Renal cortex interstitium (tissue), 11 donors: ENCODE results near the gene GPHN. TPM values are rescaled to one million over a fixed set of nuclear protein-coding genes. Genes with fewer than 3 reads are reported as not detected.
"Not testable (repeated sequence)": the region's sequence is repeated elsewhere in the genome, so short reads cannot be mapped to it uniquely, and the experiment has no call there.

Source experiments
- DNase-seq, 11 donors: peaks; one replicate each; pipeline ENCODE4 v3.0.0-alpha.2; 2013; ENCODE audit warnings: low read depth in 9 of 11, low spot score in 4 of 11; ENCODE audit errors: extremely low read depth in 1 of 11
- polyA plus RNA-seq, 3 donors: library from polyadenylated mRNA; unstranded; fragments of 120-200 nt; gene quantifications; one replicate each; pipeline ENCODE4 v1.2.1, GENCODE V29; 2013; ENCODE audit not compliant: insufficient read length in 3 of 3

GPHN gene
- polyA plus RNA-seq, 3 donors, result 66.0 to 77.8 (median 70.6) TPM

DNA sequence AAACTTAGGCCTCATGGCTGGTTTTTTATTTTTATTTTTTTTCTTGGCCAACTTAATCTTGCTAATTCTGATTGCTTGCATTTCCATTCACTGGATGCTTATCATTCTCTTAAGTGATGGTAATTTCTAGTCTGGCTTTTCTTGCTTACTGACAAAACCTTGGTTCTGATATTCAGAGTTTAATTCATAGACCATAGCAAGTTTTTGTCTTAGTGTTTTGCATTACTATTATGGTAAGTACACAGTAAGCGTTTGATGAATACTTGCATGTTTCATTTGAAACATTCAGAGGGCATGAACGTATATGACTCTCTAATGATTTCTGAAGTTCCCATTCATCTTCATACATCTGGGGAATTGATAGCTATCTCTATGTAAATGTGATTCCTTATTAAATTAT lies 55.8 kb downstream of the GPHN start:
- no peak for DNase-seq

DNA sequence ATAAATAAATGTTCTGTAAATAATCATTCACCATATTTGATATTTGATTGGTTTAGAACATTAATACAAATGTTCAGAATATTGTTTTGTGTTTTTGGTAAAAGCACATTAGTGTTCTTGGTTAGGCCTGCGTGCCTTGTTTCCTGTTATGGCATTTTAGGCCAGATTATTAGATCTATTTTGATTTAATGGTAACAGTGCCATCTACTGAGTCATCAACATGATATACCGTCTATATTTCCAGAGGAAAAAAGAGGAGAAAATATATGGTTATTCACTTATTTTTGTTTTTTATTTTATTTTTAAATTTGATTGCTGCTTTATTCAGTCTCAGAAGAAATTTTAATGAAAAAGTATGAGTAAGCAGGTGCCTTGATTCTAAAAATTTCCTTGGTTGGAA lies 60.3 kb downstream of the GPHN start:
- DNase-seq, result no peak

DNA sequence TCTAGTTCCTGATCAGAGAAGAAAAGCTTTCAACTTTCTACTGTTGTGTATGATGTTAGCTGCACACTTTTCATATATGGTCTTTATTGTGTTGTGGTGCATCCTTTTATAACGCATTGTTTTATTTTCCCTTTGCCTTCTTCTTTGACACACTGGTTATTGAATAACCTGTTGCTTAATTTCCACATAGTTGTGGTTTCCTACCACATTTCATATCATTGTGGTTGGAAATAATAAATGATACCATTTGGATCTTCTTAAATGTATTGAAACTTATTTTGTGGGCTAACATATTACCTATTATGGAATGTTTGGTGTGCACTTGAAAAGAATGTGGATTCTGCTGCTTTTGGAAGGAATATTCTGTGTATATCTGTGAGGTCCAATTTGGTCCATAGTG lies 64.9 kb downstream of the GPHN start:
- no peak for DNase-seq

DNA sequence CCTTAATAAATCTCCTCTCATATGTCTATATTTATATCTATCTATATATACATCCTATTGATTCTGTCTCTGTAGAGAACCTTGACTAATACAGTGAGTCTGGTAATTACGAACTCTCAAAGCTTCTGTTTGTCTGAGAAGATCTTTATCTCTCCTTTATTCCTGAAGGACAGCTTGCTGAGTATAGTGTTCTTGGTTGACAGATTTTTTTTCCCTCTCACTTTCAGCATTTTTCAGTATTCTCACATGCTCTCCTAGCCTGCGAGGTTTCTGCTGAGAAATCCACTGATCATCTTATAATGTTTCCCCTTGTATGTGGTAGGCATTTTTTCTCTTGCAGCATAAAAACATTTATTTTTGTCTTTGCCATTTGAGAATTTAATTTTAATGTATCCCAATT lies 67.1 kb downstream of the GPHN start:
- no peak for DNase-seq

DNA sequence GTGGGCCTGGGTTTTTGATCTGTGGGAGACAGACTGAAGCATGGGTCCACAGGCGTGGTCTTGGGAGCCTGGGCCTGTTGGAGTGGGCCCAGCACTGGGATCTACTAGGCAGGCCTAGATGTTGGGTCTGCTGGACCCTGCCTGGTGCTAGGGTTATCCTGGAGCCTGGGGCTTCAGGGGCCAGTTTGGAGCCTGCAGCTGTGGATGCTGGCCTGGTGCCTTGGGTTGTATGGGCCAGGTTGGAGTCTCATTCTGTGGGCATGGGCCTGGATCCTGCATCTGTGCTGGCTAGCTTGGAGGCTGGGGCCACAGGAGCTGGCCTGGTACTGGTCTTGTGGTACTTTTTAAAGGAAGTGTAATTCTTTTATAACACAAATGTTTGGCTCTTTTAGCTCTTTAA lies 68.0 kb downstream of the GPHN start:
- DNase-seq, result no peak

DNA sequence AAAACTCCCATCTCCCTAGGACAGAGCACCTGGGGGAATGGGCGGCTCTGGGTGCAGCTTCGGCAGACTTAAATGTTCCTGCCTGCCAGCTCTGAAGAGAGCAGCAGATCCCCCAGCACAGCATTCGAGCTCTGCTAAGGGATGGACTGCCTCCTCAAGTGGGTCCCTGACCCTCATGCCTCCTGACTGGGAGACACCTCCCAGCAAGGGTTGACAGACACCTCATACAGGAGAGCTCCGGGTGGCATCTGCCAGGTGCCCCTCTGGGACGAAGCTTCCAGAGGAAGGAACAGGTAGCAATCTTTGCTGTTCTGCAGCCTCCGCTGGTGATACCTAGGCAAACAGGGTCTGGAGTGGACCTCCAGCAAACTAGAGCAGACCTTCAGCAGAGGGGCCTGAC lies 79.8 kb downstream of the GPHN start:
- DNase-seq, result not testable (repeated sequence)

DNA sequence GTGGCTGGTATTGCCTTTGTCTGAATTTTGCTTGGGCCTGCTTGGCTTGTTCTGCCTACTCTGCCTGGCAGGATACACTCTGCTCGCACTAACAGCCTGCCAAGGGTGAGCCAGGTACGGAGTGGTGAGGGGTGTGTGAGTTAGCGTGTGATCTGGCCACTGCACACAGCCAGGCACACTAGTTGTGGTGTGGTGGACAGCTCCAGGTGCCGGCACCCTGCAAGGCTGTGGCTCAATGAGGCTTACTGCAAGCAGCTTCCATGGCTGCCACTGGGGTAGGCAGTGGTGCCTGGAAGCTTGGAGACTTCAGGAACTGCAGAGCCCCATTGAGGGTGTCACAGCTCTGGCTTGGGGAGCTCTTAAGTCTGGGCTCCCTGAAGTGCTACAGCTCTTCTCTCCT lies 87.4 kb downstream of the GPHN start:
- DNase-seq, result no peak

DNA sequence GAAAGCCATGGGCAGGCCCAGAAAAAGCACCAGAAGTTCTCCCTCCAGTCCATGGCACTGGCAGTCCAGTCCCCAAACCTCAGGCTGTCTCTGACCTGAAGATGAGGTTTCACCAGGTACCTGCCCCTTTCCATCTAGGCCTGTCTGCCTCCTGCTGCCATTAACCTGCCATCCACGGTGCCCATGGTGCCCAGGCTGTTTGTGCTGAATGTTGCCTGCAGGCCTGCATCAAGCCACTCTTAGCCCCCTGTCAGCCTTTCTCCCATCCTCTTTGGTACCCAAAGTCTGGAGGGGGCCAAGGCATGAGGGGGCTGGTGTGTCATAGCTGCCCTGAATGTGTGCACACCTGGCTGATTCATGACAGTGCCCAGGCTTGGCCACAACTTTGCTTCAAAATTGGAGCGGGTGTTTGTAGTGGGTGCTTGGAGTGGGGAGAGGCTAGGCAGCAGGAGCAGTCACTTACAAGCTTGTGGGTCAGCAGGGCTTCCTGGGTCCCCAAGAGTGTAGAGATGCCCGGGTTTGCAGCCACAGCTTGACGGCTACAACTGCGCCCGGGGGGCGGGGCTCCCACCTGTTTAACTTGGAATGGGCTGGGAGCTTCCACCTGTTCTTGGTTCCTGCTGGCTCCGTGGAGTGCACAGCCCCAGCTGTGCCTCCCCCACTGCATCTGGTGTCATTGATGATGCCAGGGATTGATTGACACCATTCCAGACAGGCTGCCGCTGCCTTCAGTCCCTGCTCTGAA lies 88.5 kb downstream of the GPHN start:
- no peak for DNase-seq

DNA sequence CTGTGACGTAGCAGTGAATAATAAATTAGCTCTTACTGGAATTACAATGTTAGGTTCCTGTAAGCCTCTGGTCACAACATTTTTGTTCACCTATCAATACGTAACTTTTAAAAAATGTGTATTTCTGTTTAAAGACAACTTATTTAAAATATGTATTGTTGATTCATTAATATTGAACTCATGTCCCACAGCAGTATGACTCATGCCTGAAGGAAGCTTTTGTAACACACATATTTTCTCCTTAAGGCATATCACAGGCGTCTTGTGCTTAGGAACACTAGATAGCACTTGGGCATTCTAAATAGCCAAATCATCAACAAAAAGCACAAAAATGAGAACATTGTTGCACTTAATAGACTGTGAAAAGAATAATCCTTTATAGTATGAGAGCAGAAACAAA lies 92.5 kb downstream of the GPHN start:
- DNase-seq, result no peak

DNA sequence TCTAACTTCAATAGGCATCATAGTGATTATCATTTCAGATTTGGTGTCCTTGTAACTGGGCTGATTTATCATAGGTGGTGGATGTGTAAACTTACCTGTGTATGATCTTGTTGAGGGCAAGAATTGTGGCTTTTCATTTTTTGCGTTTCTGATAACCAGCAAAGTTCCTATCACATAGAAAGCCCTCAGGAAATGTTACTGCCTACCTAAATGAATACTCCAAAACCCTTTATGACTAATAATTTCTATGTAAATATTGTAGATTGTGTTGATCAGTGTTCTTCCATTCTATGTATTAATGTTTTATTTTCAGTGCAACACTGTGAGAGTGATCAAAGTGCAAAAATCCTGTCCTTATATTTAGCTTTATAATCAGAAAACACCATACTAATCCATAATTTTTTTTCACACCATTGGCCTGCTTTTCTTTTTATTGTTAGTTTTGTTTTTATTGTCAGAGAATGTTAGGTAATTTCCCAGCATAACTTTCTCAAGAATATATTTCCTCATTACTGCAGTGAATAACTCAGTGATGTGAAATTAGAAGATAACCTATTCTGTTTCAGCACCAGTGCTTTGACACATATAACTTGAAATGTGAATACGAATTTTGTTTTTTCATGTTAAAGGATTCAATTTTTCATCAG lies 94.1 kb downstream of the GPHN start:
- no peak for DNase-seq

DNA sequence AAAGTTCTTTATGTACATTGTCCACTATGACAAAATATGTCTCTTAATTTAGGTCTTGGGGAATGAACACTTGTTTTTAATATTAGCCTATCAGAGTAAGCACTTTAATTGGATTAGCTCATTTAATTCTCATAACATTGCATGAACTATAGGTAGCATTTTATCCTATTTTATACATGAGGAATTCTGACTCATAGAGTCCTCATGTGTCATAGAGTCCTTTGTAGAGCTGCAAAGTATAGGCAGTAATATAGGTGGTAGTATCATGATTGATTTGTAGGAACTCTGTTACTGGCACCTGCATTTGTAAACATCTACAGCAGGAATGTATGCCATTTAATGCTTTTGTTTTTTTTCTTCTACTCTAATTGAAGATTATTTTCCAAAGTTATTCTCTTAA lies 96.0 kb downstream of the GPHN start:
- no peak for DNase-seq

DNA sequence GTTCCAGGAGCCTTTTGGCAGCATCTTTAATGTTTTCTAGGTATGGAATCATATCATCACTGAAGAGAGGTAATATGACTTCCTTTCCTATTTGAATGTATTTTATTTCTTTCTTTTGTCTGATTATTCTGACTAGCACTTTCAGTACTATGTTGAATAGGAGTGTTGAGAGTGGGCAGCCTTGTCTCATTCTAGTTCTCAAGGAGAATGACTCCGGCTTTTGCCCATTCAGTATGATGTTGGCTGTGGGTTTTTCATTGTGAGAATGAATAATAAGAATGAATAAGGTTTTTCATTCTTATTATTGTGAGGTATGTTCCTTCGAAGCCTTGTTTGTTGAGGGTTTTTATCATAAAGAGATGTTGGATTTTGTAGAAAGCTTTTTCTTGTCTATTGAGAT lies 98.9 kb downstream of the GPHN start:
- DNase-seq, result no peak

DNA sequence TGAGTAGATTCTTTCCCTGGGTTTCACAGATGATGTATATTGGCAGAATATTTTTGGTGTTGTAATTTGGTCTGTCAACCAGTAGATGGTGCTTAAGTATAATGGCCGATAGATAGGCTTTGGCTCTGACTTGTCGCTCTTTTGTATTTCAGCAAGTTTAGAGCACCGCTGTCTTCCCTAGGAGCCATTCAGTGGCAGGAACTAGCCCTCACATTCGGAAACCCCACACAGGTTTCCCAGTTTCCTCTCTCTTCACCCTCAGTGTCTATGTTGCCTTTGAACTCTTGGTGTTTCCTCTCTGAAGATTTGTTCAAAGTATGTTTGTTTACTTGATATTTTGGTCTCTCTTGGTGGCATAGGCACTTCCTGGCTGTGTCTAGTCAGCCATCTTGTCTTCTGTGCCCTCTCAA lies 102.2 kb downstream of the GPHN start:
- no peak for DNase-seq

DNA sequence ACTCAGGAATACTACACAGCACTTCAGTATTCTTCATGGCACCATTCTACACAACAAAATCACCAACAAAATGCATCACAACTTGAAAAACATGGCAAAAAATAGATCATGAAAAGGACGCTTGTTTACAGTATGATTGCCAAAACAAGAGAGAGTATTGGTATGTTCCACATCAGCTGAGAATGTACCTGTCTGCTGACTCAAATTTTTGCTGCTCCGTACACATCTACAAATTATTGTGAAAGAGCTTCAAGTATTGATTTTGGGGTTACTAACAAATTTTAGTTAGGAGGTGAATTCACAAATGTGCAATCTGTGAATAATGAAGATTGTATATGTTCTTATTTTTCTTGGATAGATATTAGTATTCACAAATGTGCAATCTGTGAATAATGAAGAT lies 105.4 kb downstream of the GPHN start:
- no peak for DNase-seq

DNA sequence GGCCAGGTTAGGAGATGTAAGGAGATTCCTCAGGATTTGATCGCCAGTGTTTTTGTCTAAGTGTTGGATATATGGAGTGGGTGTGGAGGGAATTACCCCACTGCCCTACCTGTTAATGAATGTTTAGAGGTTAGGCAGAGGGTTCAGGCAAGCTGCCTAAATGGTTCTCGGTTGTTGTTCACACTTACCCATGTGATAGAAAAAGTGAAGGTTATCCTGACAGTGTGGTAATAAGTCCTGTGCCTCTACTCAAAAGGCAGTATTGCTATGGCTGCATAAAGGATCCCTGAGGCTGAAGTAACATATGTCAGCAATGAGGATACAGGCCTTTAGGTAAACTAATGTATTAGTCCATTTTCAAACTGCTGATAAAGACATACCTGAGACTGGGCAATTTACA lies 112.0 kb downstream of the GPHN start:
- DNase-seq, result no peak

DNA sequence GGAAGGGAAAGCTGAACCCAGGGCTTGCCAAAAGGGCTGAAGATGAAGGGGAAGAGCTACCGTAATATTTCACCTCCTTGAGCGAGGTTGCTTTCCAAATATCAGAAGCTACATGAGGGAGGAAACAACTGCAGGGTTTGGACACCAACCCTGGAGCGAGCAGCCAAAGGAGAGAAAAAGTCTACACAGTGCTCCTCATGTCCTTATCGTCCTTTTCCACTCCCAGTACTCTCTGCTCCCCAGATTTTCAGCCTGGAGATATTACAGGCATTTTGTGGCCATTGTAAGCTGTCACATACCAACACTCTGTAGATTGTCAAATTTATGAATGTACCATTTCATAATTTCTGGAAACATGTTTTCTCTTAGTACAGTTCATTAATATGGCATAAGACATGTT lies 115.9 kb downstream of the GPHN start:
- DNase-seq, result no peak

DNA sequence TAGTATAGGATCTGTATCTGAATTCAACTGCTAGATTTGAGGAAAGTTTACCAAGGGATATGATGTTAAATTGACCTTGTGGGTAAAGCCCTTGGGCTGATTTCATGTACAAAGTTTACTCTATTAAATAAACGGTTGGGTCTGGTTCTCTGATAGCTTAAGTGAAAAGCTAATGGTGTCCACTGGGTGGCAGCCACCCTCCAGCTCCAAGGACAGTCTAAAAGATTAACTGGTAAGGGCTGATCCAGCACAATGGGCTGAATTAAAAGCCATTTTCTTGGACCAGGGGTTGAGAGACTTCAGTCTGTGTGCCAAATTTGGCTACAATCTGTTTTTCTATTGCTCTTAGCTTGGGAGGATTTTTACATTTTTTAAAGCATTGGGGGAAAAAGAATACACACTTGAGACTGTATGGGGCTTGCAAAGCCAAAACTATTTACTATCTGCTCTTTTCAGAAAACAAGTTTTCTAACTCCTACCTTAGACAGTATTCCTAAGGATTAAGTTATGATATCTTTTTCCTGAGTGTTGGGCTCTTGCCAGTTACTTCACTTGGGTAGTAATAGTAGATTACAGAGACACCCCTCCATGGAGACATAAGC lies 116.5 kb downstream of the GPHN start:
- peak in 9 of 11 donors; percentile 2 to 36 (median 24) for DNase-seq

DNA sequence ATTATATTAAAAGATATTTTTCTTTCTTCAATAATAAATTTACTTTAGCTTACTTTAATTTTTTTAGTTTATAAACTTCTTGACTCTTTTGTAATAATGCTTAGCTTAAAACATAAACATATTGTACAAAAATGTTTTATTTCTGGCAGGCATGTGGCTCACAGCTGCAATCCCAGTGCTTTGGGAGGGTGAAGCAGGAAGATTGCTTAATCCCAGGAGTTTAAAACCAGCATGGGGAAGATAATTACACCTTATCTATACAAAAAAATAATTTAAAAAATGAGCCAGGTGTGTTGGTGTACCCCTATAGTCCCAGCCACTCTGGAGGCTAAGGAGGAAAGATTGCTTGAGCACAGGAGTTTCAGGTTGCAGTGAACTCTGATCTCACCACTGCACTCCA lies 120.7 kb downstream of the GPHN start:
- no peak for DNase-seq

DNA sequence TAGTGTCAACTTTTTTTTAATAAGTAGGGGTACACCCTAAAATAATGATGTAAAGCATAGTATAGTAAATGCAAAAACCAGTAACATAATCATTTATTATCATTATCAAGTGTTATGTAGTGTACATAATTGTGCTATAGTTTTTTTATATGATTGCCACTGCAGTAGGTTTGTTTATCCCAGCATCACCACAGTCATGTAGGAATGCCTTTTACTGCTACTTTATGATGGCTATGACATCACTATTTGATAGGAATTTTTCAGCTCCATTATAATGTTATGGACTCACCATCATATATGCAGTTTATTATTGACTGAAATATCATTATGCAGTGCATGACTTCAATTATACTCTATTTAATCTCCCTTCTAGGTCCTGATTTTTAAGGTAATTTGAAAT lies 121.6 kb downstream of the GPHN start:
- no peak for DNase-seq

DNA sequence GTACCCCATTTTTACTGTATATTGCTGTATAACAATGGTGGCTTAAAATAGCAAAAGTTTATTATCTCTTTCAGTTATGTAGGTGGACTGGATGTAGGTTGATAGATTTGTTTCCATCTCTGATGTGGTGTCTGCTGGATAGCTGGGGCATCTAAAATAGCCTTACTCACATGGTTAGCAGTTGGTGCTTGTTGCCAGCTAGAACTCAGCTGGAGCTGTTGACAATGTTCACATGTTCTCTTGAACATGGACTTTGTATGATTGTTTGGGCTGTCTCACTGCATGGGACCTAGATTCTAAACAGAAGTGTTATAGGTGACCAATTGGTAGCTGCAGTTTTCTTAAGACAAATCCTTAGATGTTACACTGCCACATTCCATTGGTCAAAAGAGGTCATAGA lies 126.9 kb downstream of the GPHN start:
- peak in 1 of 11 donors; percentile 5 for DNase-seq

DNA sequence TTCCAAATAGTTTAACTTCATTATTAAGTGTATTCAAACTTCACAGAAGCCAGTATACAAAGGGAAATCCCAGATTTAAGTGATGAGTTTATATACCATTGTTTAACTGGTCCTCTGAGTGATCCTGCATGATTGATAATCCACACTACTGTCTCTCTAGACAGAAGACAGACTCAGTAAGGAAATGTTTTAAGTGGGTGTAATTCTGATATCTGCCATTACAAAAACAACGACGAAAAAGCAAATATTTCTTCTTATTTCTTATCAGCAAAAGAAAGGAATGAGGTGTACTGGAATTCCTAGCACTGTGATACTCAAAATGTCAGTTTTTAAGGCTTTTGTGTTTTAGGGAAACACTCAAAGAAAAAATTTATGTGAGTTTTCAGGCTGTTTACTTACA lies 127.5 kb downstream of the GPHN start:
- DNase-seq, result no peak
